Measurements from ENCODE around the gene YJU2.

The YJU2 gene

GRCh38 chr19:4295972-4296771, 49.3 kb downstream of the YJU2 start:
- H3K4me3 ChIP-seq (ENCODE audit: low read depth, low read length): no peak overlapping the region
- no peak for TF ChIP-seq CTCF (IDR thresholded peaks at IDR 0.05; ENCODE audit: control insufficient read depth, extremely low read depth, insufficient read depth)
- DNase-seq (ENCODE audit: low read depth): no peak

- no peak overlapping the region for H3K4me3 ChIP-seq (ENCODE audit: low read depth, low read length)
- no peak for DNase-seq (ENCODE audit: low read depth)
- TF ChIP-seq CTCF (IDR thresholded peaks at IDR 0.05; ENCODE audit: control insufficient read depth, extremely low read depth, insufficient read depth): no peak
Measured at GRCh38 chr19:4297901-4298809, 51.3 kb downstream of the YJU2 start.

GRCh38 chr19:4298810-4299550, 52.1 kb downstream of the YJU2 start:
- no peak for DNase-seq (ENCODE audit: low read depth)
- no peak overlapping the region for H3K4me3 ChIP-seq (ENCODE audit: low read depth, low read length)
- no peak for TF ChIP-seq CTCF (IDR thresholded peaks at IDR 0.05; ENCODE audit: control insufficient read depth, extremely low read depth, insufficient read depth)

- TF ChIP-seq CTCF (IDR thresholded peaks at IDR 0.05; ENCODE audit: control insufficient read depth, extremely low read depth, insufficient read depth): no peak
- DNase-seq (ENCODE audit: low read depth): no peak
- no peak overlapping the region for H3K4me3 ChIP-seq (ENCODE audit: low read depth, low read length)
Measured at GRCh38 chr19:4300589-4300988, 53.7 kb downstream of the YJU2 start.

- no peak overlapping the region for H3K4me3 ChIP-seq (ENCODE audit: low read depth, low read length)
- TF ChIP-seq CTCF (IDR thresholded peaks at IDR 0.05; ENCODE audit: control insufficient read depth, extremely low read depth, insufficient read depth): no peak
- DNase-seq (ENCODE audit: low read depth): no peak
Measured at GRCh38 chr19:4301590-4302242, 54.8 kb downstream of the YJU2 start.

- no peak for DNase-seq (ENCODE audit: low read depth)
- no peak within 1 kb of the TSS for H3K4me3 ChIP-seq (ENCODE audit: low read depth, low read length)
- no peak for TF ChIP-seq CTCF (IDR thresholded peaks at IDR 0.05; ENCODE audit: control insufficient read depth, extremely low read depth, insufficient read depth)
Measured at GRCh38 chr19:4302243-4302640, 55.4 kb downstream of the YJU2 start, which contains the start of gene TMIGD2. TMIGD2 (minus strand) TSS chr19:4302389; CDS start chr19:4302385, 4 bp downstream.

All from LNCaP clone FGC (cell line).